GM23338 (cell line): ENCODE measurements around the gene CEP20.

ENCODE experiments used
- EZH2 ChIP-seq: fragments of 200-600 bp; sonication (generic); IDR thresholded peaks from one replicate; pipeline ENCODE4 v1.8.0; 2017; ENCODE audit warnings: antibody characterized with exemption, mild to moderate bottlenecking, low read depth; ENCODE audit not compliant: unreplicated experiment
- JUNB ChIP-seq: IDR thresholded peaks from one replicate; pipeline ENCODE4 v1.6.1; 2016; ENCODE audit warnings: antibody characterized with exemption; ENCODE audit not compliant: unreplicated experiment
- POLR2AphosphoS5 ChIP-seq: IDR thresholded peaks from 2 replicates; pipeline ENCODE4 v1.6.1; 2016; ENCODE audit warnings: antibody characterized with exemption, low read depth
- REST ChIP-seq: IDR thresholded peaks from one replicate; pipeline ENCODE4 v1.6.1; 2018; ENCODE audit warnings: antibody characterized with exemption; ENCODE audit not compliant: unreplicated experiment
- TF ChIP-seq, protein P1 (sequence below), 2 experiments: fragments of 200-600 bp in 1 of 2; sonication (generic) in 1 of 2; conservative IDR thresholded peaks; 2 replicates each; pipeline versions ENCODE4 v1.5.1 to v1.6.1; 2016 to 2017; ENCODE audit warnings: antibody characterized with exemption in 2 of 2, low read depth in 2 of 2, mild to moderate bottlenecking in 2 of 2, moderate library complexity in 1 of 2

DNA sequence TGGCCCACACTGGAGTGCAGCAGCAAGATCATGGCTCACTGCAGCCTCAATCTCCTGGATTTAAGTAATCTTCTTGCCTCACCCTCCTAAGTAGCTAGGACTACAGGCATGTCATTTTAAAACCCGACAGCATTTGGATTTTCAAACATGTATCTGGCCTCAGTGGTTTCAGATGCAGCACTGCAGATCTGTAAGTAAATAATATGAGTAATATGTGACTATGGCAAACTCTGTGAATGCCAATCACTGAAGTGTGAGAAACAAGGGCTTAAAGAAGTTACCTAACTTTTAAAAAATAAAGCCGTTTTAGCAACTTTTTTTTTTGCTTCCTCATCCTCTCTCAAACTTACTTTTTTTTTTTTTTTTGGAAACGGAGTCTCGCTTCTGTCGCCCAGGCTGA, 11.9 kb downstream of the CEP20 start:
- TF ChIP-seq, protein P1, sequence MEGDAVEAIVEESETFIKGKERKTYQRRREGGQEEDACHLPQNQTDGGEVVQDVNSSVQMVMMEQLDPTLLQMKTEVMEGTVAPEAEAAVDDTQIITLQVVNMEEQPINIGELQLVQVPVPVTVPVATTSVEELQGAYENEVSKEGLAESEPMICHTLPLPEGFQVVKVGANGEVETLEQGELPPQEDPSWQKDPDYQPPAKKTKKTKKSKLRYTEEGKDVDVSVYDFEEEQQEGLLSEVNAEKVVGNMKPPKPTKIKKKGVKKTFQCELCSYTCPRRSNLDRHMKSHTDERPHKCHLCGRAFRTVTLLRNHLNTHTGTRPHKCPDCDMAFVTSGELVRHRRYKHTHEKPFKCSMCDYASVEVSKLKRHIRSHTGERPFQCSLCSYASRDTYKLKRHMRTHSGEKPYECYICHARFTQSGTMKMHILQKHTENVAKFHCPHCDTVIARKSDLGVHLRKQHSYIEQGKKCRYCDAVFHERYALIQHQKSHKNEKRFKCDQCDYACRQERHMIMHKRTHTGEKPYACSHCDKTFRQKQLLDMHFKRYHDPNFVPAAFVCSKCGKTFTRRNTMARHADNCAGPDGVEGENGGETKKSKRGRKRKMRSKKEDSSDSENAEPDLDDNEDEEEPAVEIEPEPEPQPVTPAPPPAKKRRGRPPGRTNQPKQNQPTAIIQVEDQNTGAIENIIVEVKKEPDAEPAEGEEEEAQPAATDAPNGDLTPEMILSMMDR (conservative IDR thresholded peaks at IDR 0.05; ENCODE audit: low read depth in 2 of 2): no peak
- TF ChIP-seq POLR2AphosphoS5 (no peak), JUNB (no peak), REST (no peak), EZH2 (no peak)
